SJSA1 (cell line): ENCODE data around the gene DMC1. TPM values are rescaled to one million over a fixed set of nuclear protein-coding genes. Genes with fewer than 3 reads are reported as not detected.
"Not testable (repeated sequence)": the region's sequence is repeated elsewhere in the genome, so short reads cannot be mapped to it uniquely, and the experiment has no call there.

Experiments
- DNase-seq, 2 experiments: peaks; one replicate each; pipeline ENCODE4 v3.0.0-alpha.2; 2015 to 2020; ENCODE audit warnings: low spot score in 2 of 2, low read depth in 1 of 2
- H3K27ac ChIP-seq: fragments of 250-450 bp; sonication (Bioruptor Pico); 2 replicates; pipeline ENCODE4 v1.5.1; 2020; ENCODE audit warnings: mild to moderate bottlenecking, moderate library complexity
- H3K27me3 ChIP-seq: fragments of 250-450 bp; sonication (Bioruptor Pico); replicated peaks from 2 replicates; pipeline ENCODE4 v1.5.1; 2020; ENCODE audit warnings: mild to moderate bottlenecking, moderate library complexity
- H3K36me3 ChIP-seq: fragments of 250-450 bp; sonication (Bioruptor Pico); 2 replicates; pipeline ENCODE4 v1.5.1; 2020; ENCODE audit warnings: mild to moderate bottlenecking
- H3K4me1 ChIP-seq: fragments of 250-450 bp; sonication (Bioruptor Pico); replicated peaks from 2 replicates; pipeline ENCODE4 v1.6.1; 2021; ENCODE audit warnings: mild to moderate bottlenecking
- H3K4me3 ChIP-seq: fragments of 250-450 bp; sonication (Bioruptor Pico); 2 replicates; pipeline ENCODE4 v1.5.1; 2020; ENCODE audit warnings: mild to moderate bottlenecking
- H3K9me3 ChIP-seq: fragments of 250-450 bp; sonication (Bioruptor Pico); replicated peaks from 2 replicates; pipeline ENCODE4 v1.5.1; 2020; ENCODE audit warnings: mild to moderate bottlenecking
- total RNA-seq: library from RNA; depleted of rRNA; stranded (reverse); fragments of >200 nt; shearing (Covaris generic); gene quantifications from 2 replicates; pipeline ENCODE4 v1.2.3, GENCODE V29; 2014; rRNA removed

The DMC1 gene, protein sequence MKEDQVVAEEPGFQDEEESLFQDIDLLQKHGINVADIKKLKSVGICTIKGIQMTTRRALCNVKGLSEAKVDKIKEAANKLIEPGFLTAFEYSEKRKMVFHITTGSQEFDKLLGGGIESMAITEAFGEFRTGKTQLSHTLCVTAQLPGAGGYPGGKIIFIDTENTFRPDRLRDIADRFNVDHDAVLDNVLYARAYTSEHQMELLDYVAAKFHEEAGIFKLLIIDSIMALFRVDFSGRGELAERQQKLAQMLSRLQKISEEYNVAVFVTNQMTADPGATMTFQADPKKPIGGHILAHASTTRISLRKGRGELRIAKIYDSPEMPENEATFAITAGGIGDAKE
- not detected in 2 replicates for total RNA-seq

DNA sequence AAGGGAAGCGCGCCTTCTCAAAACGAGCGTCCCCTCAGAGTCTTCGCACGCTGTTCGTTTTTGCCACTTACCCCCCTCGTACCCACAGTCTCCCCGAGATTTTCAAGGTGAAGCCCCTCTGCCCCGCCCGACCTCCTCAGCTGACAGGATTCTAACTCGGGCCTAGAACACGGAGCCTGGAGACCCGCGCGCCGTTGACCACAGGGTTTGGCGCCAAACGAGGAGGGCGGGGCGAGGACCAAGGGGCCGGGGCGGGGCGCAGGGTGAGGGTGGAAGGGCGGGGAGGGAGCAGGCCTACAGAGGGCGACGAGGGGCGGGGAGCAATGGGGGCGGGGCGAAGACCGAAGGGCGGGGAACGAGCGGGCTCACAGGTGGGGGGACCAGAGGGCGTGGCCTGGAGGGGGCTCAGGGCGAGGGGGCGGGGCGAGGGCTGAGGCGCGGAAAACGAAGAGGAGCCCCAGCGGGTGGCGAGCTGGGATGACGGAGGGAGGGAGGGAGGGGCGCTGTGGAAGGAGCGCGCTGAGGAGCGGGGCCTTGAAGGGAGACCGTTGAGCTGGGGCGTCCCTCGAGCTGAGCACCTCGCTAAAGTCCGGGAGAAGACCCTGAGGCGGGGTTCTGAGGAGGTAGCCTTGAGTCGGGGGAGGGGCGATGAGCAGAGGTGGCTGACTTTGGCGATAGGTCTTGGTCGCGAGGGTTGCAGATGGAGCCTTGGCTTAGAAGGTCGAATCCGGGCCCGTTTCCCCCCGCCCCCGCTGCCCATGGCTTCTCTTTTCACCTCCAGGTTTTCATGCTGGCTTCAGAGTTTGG, at the start of gene DMC1:
Gene DMC1, minus strand, starts transcription at position 212 of the 807 bp plus-strand sequence. CDS start 1,927 bp downstream, outside the sequence.
- Histone ChIP-seq H3K36me3 (no peaks in the 10 kb centered on the region), H3K27ac (no peak within 1 kb of the TSS), H3K9me3 (no peaks in the 10 kb centered on the region), H3K4me3 (peak within 1 kb of the TSS; percentile 41), H3K4me1 (peaks cover 13% of the 10 kb centered on the region), H3K27me3 (no peaks in the 10 kb centered on the region)
- DNase-seq = peak; percentile 35 to 90

DNA sequence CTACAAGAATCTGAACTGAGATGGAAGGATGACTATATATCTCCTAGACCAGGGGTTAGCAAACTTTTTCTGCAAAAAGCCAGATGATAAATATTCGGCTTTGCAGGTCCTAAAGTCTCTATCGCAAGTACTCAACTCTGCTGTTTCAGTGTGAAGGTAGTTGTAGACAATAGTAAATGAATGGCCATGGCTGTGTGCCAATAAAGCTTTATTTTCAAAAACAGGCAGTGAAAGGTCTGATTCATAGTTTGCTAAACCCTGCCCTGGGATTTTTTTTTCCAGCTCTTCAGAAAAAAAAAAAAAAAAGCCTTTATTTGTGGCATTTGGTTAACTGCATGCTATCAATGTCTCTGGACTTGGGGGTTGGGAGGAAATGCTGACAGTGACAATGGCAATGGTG, 48.7 kb upstream of the DMC1 start:
- H3K4me1 ChIP-seq = no peaks in the 10 kb centered on the region
- H3K36me3 ChIP-seq = no peaks in the 10 kb centered on the region
- no peak overlapping the region for H3K27ac ChIP-seq
- H3K27me3 ChIP-seq = no peaks in the 10 kb centered on the region
- no peak overlapping the region for H3K4me3 ChIP-seq
- DNase-seq = no peak
- H3K9me3 ChIP-seq = peaks cover 5% of the 10 kb centered on the region; the same call in 1 of the 2 replicates

DNA sequence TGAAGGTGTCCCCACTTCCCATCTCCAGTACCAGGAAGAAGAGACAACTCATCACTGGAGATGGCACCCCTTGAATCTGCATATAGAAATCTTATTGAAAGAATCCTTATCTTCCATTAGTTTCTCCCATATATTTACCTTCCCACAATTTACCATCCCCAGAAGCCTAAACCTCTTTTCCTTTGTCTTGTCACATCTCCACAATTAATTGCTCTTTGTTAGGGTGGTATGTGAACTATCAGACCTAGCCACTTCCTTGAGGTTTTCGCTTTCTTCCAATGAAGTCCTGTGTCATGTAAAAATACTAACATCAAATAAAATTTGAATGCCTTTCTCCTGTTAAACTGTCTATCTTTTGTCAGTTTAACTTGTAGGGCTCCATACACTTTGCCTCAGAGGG, 48.3 kb upstream of the DMC1 start:
- no peaks in the 10 kb centered on the region for H3K4me1 ChIP-seq
- no peak overlapping the region for H3K27ac ChIP-seq
- no peak overlapping the region for H3K4me3 ChIP-seq
- no peaks in the 10 kb centered on the region for H3K27me3 ChIP-seq
- H3K9me3 ChIP-seq = peaks cover 5% of the 10 kb centered on the region; the same call in 1 of the 2 replicates
- no peak for DNase-seq
- H3K36me3 ChIP-seq = no peaks in the 10 kb centered on the region

DNA sequence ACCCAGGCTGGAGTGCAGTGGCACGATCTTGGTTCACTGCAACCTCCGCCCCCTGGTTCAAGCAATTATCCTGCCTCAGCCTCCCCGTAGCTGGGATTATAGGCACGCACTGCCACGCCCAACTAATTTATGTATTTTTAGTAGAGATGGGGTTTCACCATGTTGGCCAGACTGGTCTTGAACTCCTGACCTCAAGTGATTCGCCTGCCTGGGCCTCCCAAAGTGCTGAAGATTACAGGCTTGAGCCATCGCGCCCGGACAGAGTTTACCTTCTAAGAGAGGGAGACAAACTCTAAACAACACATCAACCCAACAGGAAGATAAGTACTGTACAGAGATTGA, 45.1 kb upstream of the DMC1 start:
- not testable (repeated sequence) for H3K27ac ChIP-seq, H3K9me3 ChIP-seq, H3K4me3 ChIP-seq

DNA sequence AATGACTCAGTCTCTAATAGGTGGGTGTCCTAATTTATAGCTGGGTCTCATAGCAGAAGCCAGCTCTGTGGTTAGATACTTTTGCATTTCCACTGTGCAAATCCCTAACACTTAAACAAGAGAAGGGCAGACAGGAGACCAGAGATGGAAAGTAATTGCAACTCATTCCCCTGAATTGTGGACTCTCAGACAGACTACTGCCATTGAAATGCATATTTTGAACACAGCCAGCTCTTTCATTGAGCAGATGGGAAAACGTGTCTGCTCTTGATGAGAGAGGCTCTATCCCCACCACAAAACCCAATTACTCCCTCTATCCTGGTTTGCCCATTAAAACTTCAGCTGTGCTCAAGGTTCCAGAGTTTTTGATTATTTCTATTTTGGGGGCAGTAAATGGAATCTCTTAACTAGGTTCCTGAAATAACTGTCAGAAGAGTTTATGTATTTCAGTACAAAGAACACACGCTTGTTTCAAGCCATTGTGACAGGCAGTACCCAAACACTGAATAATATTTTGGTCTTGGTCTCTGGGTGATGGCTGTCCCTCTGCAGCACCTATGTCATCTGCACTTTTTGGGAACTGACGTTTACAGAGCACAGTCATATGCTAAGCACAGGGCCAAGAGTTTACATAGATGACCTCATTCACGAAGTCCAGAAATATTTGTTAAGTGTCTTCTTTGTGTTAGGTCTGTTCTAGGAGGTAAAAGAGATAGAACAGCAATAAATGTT, 44.5 kb upstream of the DMC1 start:
- no peak overlapping the region for H3K4me3 ChIP-seq
- H3K4me1 ChIP-seq = no peaks in the 10 kb centered on the region
- no peaks in the 10 kb centered on the region for H3K36me3 ChIP-seq
- DNase-seq = peak in 1 of 2 experiments; percentile 11
- peaks cover 5% of the 10 kb centered on the region; the same call in 1 of the 2 replicates for H3K9me3 ChIP-seq
- no peak overlapping the region for H3K27ac ChIP-seq
- H3K27me3 ChIP-seq = no peaks in the 10 kb centered on the region

More for the DNA sequence above, 45.1 kb upstream of the DMC1 start:
- not testable (repeated sequence) for DNase-seq, H3K4me1 ChIP-seq, H3K27me3 ChIP-seq, H3K36me3 ChIP-seq

DNA sequence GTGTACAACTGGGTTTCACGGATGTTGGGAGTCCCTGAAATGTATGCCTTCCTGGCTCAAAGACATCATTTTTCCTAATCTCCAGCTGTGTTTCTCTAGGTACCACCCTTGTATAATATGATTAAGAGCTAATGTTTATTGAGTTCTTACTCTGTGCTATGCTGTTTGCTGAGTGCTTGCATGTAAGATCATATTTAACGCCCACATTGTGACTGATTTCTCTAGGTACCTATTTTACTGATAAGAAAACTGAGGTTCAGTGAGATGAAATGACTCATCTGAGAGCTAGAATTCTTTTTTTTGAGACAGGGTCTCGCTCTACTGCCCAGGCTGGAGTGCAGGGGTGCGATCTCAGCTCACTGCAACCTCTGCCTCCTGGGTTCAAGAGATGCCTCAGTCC, 43.6 kb upstream of the DMC1 start:
- H3K27me3 ChIP-seq = no peaks in the 10 kb centered on the region

DNA sequence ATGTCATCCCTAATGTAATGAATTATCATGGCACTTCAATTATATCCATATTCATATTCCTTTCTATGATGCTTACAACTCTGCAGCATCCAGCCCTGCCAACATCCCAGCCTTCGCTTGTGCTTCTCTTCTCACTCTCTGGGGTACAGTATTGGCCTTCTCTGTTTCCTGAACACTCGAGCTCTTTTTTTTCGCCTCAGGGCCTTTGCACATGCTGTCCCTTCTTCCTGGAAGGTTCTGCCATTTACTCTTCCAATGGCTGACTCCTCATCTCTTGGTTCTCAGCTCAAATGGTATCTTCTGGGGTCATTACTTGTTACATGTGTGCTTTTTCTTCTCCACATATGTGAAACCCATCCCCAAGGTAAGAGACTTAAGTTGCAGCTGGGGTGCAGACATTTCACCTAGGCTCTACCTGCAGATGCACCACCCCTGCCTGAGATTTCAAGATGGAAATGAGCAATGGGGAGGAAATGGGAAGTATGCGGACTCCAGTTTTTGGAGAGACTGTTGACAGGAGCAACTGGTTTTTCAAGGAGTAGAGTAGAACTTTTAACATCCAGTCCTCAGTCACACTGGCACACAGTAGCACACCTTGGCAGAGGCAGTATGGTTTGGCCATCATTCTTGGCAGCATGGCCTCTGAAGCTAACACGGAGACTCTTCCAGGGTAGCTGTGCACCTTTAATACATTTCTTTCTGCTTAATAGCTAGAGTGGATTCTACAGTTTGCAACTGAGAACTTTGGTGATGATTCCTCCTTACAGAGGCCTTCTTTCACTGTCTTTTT, 42.4 kb upstream of the DMC1 start:
- H3K36me3 ChIP-seq = no peaks in the 10 kb centered on the region
- H3K27me3 ChIP-seq = no peaks in the 10 kb centered on the region
- H3K27ac ChIP-seq = no peak overlapping the region
- DNase-seq = no peak
- H3K4me1 ChIP-seq = no peaks in the 10 kb centered on the region
- H3K4me3 ChIP-seq = no peak overlapping the region
- no peaks in the 10 kb centered on the region for H3K9me3 ChIP-seq

More for the DNA sequence above, 43.6 kb upstream of the DMC1 start:
- no peaks in the 10 kb centered on the region for H3K36me3 ChIP-seq
- H3K9me3 ChIP-seq = peaks cover 5% of the 10 kb centered on the region; the same call in 1 of the 2 replicates
- no peaks in the 10 kb centered on the region for H3K4me1 ChIP-seq
- no peak overlapping the region for H3K4me3 ChIP-seq
- DNase-seq = no peak
- no peak overlapping the region for H3K27ac ChIP-seq

DNA sequence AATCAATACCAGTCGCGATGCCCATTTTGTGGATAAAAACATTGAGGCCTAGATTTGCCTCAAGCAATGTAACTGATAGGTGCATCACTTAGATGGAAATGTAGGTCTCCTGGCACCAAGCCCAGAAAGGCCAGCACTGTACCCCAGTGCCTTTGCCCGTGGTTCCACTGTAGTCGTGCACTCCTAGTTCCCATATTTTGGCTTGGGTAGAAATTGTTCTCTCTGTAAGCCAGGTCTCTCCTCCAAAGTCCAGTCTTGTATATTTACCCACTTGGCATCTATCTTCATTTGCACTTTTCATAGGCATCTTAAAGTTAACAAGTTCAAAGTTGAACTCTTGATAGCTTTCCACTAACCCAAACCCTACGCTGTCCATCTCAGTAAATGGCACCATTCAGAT, 41.6 kb upstream of the DMC1 start:
- H3K4me1 ChIP-seq = peaks cover 4% of the 10 kb centered on the region
- no peaks in the 10 kb centered on the region for H3K36me3 ChIP-seq
- no peak overlapping the region for H3K27ac ChIP-seq
- H3K4me3 ChIP-seq = no peak overlapping the region
- H3K9me3 ChIP-seq = no peaks in the 10 kb centered on the region
- DNase-seq = no peak
- no peaks in the 10 kb centered on the region for H3K27me3 ChIP-seq

DNA sequence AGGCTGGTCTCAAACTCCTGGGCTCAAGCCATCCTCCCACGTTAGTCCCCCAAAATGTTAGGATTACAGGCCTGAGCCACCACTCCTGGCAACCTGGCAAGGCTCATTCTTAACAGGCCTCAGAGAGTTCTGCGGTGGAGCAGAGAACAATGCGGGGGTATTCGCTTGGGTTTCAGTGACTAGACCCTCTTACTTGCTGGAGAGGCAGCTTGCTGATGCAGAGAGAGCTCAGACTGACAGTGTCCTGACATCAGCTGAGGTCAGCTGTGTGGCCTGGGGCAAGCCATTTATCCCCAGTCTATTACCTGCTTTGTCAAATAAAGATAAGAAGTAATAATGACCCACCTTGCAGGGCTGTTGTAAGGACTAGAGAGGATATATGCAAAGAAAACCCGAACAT, 40.3 kb upstream of the DMC1 start:
- Histone ChIP-seq H3K27me3 (no peaks in the 10 kb centered on the region), H3K36me3 (no peaks in the 10 kb centered on the region), H3K27ac (no peak overlapping the region), H3K9me3 (no peaks in the 10 kb centered on the region), H3K4me3 (no peak overlapping the region), H3K4me1 (peaks cover 11% of the 10 kb centered on the region)
- no peak for DNase-seq

DNA sequence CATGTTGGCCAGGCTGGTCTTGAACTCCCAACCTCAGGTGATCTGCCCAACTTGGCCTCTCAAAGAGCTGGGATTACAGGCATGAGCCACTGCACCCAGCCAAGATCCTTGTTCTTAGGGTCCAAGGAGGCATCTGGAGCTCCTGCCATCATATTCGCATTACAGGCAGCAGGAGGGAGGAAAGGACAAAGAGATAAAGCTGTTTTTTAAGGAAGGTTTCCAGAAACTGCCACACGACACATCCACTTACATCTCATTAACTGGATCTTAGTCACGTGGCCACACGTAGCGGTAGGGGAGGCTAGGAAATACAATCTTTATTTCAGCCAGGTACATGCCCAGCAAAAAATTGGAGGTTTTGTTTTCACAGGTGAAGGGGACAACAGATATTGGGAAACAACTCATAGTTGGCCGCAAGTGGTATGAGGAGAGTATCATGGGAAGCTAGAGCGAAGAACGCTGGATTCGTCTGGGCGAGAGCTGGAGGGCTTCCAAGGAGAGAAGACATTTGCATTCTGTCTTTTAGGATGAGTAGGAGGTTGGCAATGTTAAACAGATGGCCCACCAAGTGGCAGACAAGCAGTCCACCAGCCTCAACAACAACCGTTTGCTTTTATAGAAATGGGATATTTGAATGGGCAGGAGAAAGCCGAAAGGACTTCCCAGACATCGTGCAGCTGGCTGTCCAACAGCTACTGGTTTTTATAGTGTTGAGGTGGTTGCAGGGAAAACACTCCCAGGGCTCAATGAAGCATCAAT, 39.2 kb upstream of the DMC1 start:
- no peaks in the 10 kb centered on the region for H3K9me3 ChIP-seq
- H3K4me1 ChIP-seq = peaks cover 11% of the 10 kb centered on the region
- no peaks in the 10 kb centered on the region for H3K36me3 ChIP-seq
- DNase-seq = no peak
- H3K4me3 ChIP-seq = no peak overlapping the region
- H3K27ac ChIP-seq = no peak overlapping the region
- no peaks in the 10 kb centered on the region for H3K27me3 ChIP-seq

DNA sequence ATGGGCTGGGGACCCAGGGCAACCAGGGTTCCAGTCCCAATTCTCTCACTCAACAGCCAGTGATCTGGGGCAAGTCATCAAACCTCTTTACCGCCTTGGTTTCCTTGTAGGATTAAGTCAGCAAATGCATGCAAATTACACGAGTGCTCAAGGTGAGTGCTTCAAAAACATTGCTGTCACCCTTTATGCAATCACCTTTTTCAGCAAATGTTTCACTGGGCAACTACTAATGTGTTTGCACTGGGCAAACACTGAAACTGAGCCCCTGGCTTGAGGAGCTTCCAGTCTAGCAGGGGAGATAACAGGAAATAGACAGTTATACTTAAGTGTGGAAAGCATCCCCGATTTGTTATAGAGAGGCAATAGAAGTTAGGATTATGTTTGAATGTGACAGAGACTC, 37.7 kb upstream of the DMC1 start:
- H3K36me3 ChIP-seq = no peaks in the 10 kb centered on the region
- DNase-seq = no peak

DNA sequence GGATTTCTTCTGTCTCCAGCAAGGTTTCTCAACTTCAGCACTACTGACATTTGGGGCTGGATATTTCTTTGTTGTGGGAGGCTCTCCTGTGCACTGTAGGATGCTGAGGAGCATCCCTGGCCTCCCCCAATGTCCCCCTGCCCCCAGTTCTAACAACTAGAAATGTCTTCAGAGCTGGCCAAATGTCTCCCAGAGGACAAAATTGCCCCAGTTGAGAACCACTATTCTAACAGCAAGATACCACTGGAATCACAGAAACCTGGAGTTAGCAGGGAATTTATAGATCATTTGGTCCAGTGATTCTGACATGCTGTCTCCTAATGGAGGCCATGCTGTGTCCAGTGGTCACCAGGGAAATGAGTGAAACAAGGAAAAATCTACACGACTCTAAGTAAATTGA, 32.2 kb upstream of the DMC1 start:
- Histone ChIP-seq H3K9me3 (no peaks in the 10 kb centered on the region), H3K36me3 (no peaks in the 10 kb centered on the region), H3K4me1 (peaks cover 11% of the 10 kb centered on the region), H3K4me3 (no peak overlapping the region), H3K27me3 (peaks cover 3% of the 10 kb centered on the region; the same call in 1 of the 2 replicates), H3K27ac (no peak overlapping the region)
- no peak for DNase-seq

More for the DNA sequence above, 37.7 kb upstream of the DMC1 start:
- Histone ChIP-seq H3K4me1 (peaks cover 11% of the 10 kb centered on the region), H3K9me3 (no peaks in the 10 kb centered on the region), H3K4me3 (no peak overlapping the region), H3K27ac (no peak overlapping the region), H3K27me3 (no peaks in the 10 kb centered on the region)
